Hepatocyte (in vitro differentiated cells): ENCODE measurements around the gene SNX11.

Experiments
- EZH2 ChIP-seq: fragments of 200-600 bp; sonication (generic); IDR thresholded peaks from 2 replicates; pipeline ENCODE4 v1.6.1; 2016; ENCODE audit warnings: antibody characterized with exemption, mild to moderate bottlenecking, borderline replicate concordance
- TF ChIP-seq, protein P1 (sequence below): fragments of 200-600 bp; sonication (generic); IDR thresholded peaks from 2 replicates; pipeline ENCODE4 v1.5.1; 2016; ENCODE audit warnings: antibody characterized with exemption, mild to moderate bottlenecking; ENCODE audit not compliant: poor library complexity

DNA sequence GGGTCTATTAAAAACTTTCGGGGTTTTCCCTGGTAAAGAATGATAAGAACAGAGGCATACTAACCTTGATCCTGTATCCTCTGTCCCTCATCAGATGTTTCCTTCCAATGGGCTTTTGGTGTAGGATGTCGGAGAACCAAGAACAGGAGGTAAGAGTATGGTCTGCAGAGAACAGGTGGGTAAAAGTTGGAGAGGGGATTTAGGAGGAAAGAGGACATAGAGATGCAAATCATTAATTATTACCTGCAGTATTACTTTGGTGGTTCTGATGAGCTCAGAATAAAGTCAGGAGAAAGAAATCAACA lies 4.3 kb downstream of the SNX11 start:
- TF ChIP-seq, protein P1, sequence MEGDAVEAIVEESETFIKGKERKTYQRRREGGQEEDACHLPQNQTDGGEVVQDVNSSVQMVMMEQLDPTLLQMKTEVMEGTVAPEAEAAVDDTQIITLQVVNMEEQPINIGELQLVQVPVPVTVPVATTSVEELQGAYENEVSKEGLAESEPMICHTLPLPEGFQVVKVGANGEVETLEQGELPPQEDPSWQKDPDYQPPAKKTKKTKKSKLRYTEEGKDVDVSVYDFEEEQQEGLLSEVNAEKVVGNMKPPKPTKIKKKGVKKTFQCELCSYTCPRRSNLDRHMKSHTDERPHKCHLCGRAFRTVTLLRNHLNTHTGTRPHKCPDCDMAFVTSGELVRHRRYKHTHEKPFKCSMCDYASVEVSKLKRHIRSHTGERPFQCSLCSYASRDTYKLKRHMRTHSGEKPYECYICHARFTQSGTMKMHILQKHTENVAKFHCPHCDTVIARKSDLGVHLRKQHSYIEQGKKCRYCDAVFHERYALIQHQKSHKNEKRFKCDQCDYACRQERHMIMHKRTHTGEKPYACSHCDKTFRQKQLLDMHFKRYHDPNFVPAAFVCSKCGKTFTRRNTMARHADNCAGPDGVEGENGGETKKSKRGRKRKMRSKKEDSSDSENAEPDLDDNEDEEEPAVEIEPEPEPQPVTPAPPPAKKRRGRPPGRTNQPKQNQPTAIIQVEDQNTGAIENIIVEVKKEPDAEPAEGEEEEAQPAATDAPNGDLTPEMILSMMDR = no peak
- no peak for TF ChIP-seq EZH2
